Tibial artery (tissue), 4 donors: ENCODE data around the gene OCIAD1.

Experiments used
- DNase-seq, 2 donors: peaks; one replicate each; pipeline ENCODE4 v3.0.0-alpha.2; 2019
- H3K27ac ChIP-seq, 2 donors: fragments of 200-600 bp; sonication (generic) in 1 of 2; 1 replicate in 1 of 2; 2 replicates in 1 of 2; pipeline ENCODE4 v1.5.1; 2018 to 2019; ENCODE audit warnings: mild to moderate bottlenecking in 1 of 2
- H3K27me3 ChIP-seq, 2 donors: fragments of 200-600 bp; sonication (generic) in 1 of 2; one replicate each; pipeline versions ENCODE4 v1.5.1 to v1.6.0; 2016 to 2019
- H3K36me3 ChIP-seq, 3 donors: fragments of 200-600 bp; sonication (generic) in 2 of 3; one replicate each; pipeline ENCODE4 v1.5.1; 2016 to 2019; ENCODE audit warnings: mild to moderate bottlenecking in 2 of 3
- H3K4me1 ChIP-seq, 4 donors: fragments of 200-600 bp; sonication (generic) in 2 of 4; 1 replicate in 3 of 4; 2 replicates in 1 of 4; pipeline ENCODE4 v1.5.1; 2016 to 2019
- H3K4me3 ChIP-seq, 2 donors: fragments of 200-600 bp; sonication (generic) in 1 of 2; 1 replicate in 1 of 2; 2 replicates in 1 of 2; pipeline ENCODE4 v1.5.1; 2018 to 2019; ENCODE audit warnings: mild to moderate bottlenecking in 2 of 2
- H3K9me3 ChIP-seq, 3 donors: fragments of 200-600 bp; sonication (generic) in 1 of 3; one replicate each; pipeline ENCODE4 v1.5.1; 2016 to 2019
- CTCF ChIP-seq, 2 experiments: fragments of 200-600 bp in 1 of 2; fragments of 450-650 bp in 1 of 2; IDR thresholded peaks; one replicate each; pipeline ENCODE4 v1.5.1; 2017 to 2019; ENCODE audit warnings: antibody characterized with exemption in 2 of 2, mild to moderate bottlenecking in 1 of 2, moderate library complexity in 1 of 2
- intact Hi-C: fragments of 100-400 bp; cut with DNase I; formaldehyde crosslinking; loops from one replicate; pipeline ENCODE4 v1.15.0; 2023; ENCODE audit warnings: low total_unique reads

Gene OCIAD1

GRCh38 chr4:48905363-48906015 lies 74.6 kb downstream of the OCIAD1 start:
- H3K4me1 ChIP-seq, result peaks cover 0 to 14% (median 10%) of the 10 kb centered on the region in 4 donors
- peaks cover 0 to 15% (median 0%) of the 10 kb centered on the region in 3 donors for H3K36me3 ChIP-seq
- H3K27me3 ChIP-seq, result no peaks in the 10 kb centered on the region
- H3K4me3 ChIP-seq, result peak overlapping the region; percentile 70 to 91
- intact Hi-C loops, result no loop called here
- no peaks in the 10 kb centered on the region for H3K9me3 ChIP-seq
- no peak overlapping the region for H3K27ac ChIP-seq
- no peak for TF ChIP-seq CTCF (IDR thresholded peaks at IDR 0.05)
- DNase-seq, result no peak

- peaks cover 0 to 15% (median 0%) of the 10 kb centered on the region in 3 donors for H3K36me3 ChIP-seq
- peak; percentile 37 to 76 for DNase-seq
- TF ChIP-seq CTCF (IDR thresholded peaks at IDR 0.05), result no peak
- no peaks in the 10 kb centered on the region for H3K9me3 ChIP-seq
- H3K27me3 ChIP-seq, result no peaks in the 10 kb centered on the region
- peak within 1 kb of the TSS; percentile 38 to 51 for H3K27ac ChIP-seq
- peaks cover 0 to 14% (median 10%) of the 10 kb centered on the region in 4 donors for H3K4me1 ChIP-seq
- intact Hi-C loops, result no loop called here
- H3K4me3 ChIP-seq, result peak within 1 kb of the TSS; percentile 70 to 91
Observed at GRCh38 chr4:48906206-48907173, 75.6 kb downstream of the OCIAD1 start, which contains the start of gene OCIAD2. OCIAD2 (minus strand) TSS chr4:48906774; CDS start chr4:48904549, 2,225 bp downstream.

- Histone ChIP-seq H3K4me1 (peaks cover 0 to 14% (median 10%) of the 10 kb centered on the region in 4 donors), H3K36me3 (peaks cover 0 to 2% (median 0%) of the 10 kb centered on the region in 3 donors), H3K27ac (no peak overlapping the region), H3K4me3 (no peak overlapping the region), H3K27me3 (no peaks in the 10 kb centered on the region), H3K9me3 (no peaks in the 10 kb centered on the region)
- DNase-seq, result no peak
- intact Hi-C loops, result no loop called here
- no peak for TF ChIP-seq CTCF (IDR thresholded peaks at IDR 0.05)
Observed at GRCh38 chr4:48907706-48908477, 77.0 kb downstream of the OCIAD1 start.

GRCh38 chr4:48908687-48909086 lies 77.8 kb downstream of the OCIAD1 start:
- no peaks in the 10 kb centered on the region for H3K36me3 ChIP-seq
- no peak for TF ChIP-seq CTCF (IDR thresholded peaks at IDR 0.05)
- DNase-seq, result no peak
- H3K4me3 ChIP-seq, result no peak overlapping the region
- H3K27me3 ChIP-seq, result no peaks in the 10 kb centered on the region
- intact Hi-C loops, result no loop called here
- no peak overlapping the region for H3K27ac ChIP-seq
- no peaks in the 10 kb centered on the region for H3K9me3 ChIP-seq
- H3K4me1 ChIP-seq, result peaks cover 0 to 14% (median 10%) of the 10 kb centered on the region in 4 donors

- H3K27me3 ChIP-seq, result no peaks in the 10 kb centered on the region
- no peaks in the 10 kb centered on the region for H3K36me3 ChIP-seq
- intact Hi-C loops, result no loop called here
- DNase-seq, result peak in 1 of 2 donors; percentile 66
- H3K9me3 ChIP-seq, result no peaks in the 10 kb centered on the region
- no peak overlapping the region for H3K4me3 ChIP-seq
- peaks cover 0 to 14% (median 10%) of the 10 kb centered on the region in 4 donors for H3K4me1 ChIP-seq
- no peak for TF ChIP-seq CTCF (IDR thresholded peaks at IDR 0.05)
- H3K27ac ChIP-seq, result no peak overlapping the region
Observed at GRCh38 chr4:48909697-48910096, 78.8 kb downstream of the OCIAD1 start.
